ENCODE data around the gene USP6NL. TPM values are rescaled to one million over a fixed set of nuclear protein-coding genes. Genes with fewer than 3 reads are reported as not detected.
A peak's percentile ranks its signal among the peaks of the same experiment; 100 is the strongest.

USP6NL gene
- total RNA-seq, 1 experiment from 2014 or later = 15.2 TPM

- Histone ChIP-seq H3K4me1 (no peaks in the 10 kb centered on the region), H3K27ac (no peak overlapping the region)
These were observed 53.5 kb downstream of the USP6NL start for GRCh38 chr10:11557967-11558366.

GRCh38 chr10:11557513-11557912 is 53.9 kb downstream of the USP6NL start:
- peaks cover 3% of the 10 kb centered on the region for H3K4me1 ChIP-seq
- H3K36me3 ChIP-seq = no peaks in the 10 kb centered on the region
- H3K4me3 ChIP-seq = no peak overlapping the region
- no peak for DNase-seq
- H3K27me3 ChIP-seq = no peaks in the 10 kb centered on the region
- no peak overlapping the region for H3K27ac ChIP-seq
- no peaks in the 10 kb centered on the region; the same call in 1 of the 2 replicates for H3K9me3 ChIP-seq (replicated peaks)

More at GRCh38 chr10:11557967-11558366, 53.5 kb downstream of the USP6NL start:
- H3K4me3 ChIP-seq = no peak overlapping the region
- DNase-seq = no peak
- no peaks in the 10 kb centered on the region; the same call in 1 of the 2 replicates for H3K9me3 ChIP-seq (replicated peaks)
- no peaks in the 10 kb centered on the region for H3K27me3 ChIP-seq
- no peaks in the 10 kb centered on the region for H3K36me3 ChIP-seq

DNA sequence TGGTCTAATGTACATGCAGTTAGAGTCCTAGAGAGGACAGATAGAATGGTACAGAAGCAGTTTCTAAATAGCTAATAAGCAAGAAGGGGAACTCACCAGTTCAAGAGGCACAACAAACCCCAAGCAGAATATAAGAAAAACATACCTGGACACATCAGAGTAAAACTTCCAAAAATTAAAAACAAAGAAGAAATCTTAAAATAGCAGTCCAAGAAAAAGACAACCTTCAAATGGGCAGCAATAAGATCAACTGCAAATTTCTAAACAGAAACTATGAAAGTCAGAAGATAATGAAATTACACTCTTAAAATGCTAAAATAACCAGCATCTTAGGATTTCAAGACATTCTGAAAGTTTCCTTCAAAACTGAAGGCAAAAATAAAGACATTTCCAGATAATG is 55.9 kb downstream of the USP6NL start:
- no peaks in the 10 kb centered on the region for H3K27me3 ChIP-seq
- peaks cover 15% of the 10 kb centered on the region for H3K4me1 ChIP-seq
- no peak overlapping the region for H3K4me3 ChIP-seq
- DNase-seq = no peak
- no peaks in the 10 kb centered on the region; the same call in 1 of the 2 replicates for H3K9me3 ChIP-seq (replicated peaks)
- no peaks in the 10 kb centered on the region for H3K36me3 ChIP-seq
- no peak overlapping the region for H3K27ac ChIP-seq

GRCh38 chr10:11553773-11554381 is 57.6 kb downstream of the USP6NL start:
- Histone ChIP-seq H3K4me1 (peaks cover 15% of the 10 kb centered on the region), H3K9me3 (replicated peaks) (no peaks in the 10 kb centered on the region; the same call in 1 of the 2 replicates), H3K4me3 (no peak overlapping the region), H3K27ac (no peak overlapping the region), H3K27me3 (no peaks in the 10 kb centered on the region), H3K36me3 (no peaks in the 10 kb centered on the region)
- no peak for DNase-seq

- no peaks in the 10 kb centered on the region for H3K9me3 ChIP-seq (replicated peaks)
- H3K4me1 ChIP-seq = peaks cover 15% of the 10 kb centered on the region
- no peaks in the 10 kb centered on the region for H3K27me3 ChIP-seq
- H3K4me3 ChIP-seq = no peak overlapping the region
- H3K36me3 ChIP-seq = no peaks in the 10 kb centered on the region
- peak in 1 of 2 experiments; percentile 40 for DNase-seq
- H3K27ac ChIP-seq = no peak overlapping the region
These were observed 59.4 kb downstream of the USP6NL start for GRCh38 chr10:11551916-11552602.

GRCh38 chr10:11551104-11551503 is 60.3 kb downstream of the USP6NL start:
- H3K27ac ChIP-seq = no peak overlapping the region
- H3K9me3 ChIP-seq (replicated peaks) = no peaks in the 10 kb centered on the region
- no peak for DNase-seq
- peaks cover 19% of the 10 kb centered on the region for H3K4me1 ChIP-seq
- H3K4me3 ChIP-seq = no peak overlapping the region
- H3K27me3 ChIP-seq = no peaks in the 10 kb centered on the region
- no peaks in the 10 kb centered on the region for H3K36me3 ChIP-seq

- DNase-seq = no peak
- Histone ChIP-seq H3K4me1 (peaks cover 19% of the 10 kb centered on the region), H3K4me3 (no peak overlapping the region), H3K9me3 (replicated peaks) (no peaks in the 10 kb centered on the region), H3K27me3 (no peaks in the 10 kb centered on the region), H3K36me3 (no peaks in the 10 kb centered on the region), H3K27ac (no peak overlapping the region)
These were observed 62.7 kb downstream of the USP6NL start for GRCh38 chr10:11548768-11549099.

GRCh38 chr10:11548065-11548767 is 63.2 kb downstream of the USP6NL start:
- peaks cover 19% of the 10 kb centered on the region for H3K4me1 ChIP-seq
- H3K36me3 ChIP-seq = no peaks in the 10 kb centered on the region
- no peaks in the 10 kb centered on the region for H3K9me3 ChIP-seq (replicated peaks)
- no peaks in the 10 kb centered on the region for H3K27me3 ChIP-seq
- no peak overlapping the region for H3K4me3 ChIP-seq
- DNase-seq = peak in 1 of 2 experiments; percentile 11
- H3K27ac ChIP-seq = no peak overlapping the region

- Histone ChIP-seq H3K4me1 (peaks cover 9% of the 10 kb centered on the region; the same call in 1 of the 2 replicates), H3K27me3 (no peaks in the 10 kb centered on the region), H3K4me3 (no peak overlapping the region), H3K9me3 (replicated peaks) (no peaks in the 10 kb centered on the region), H3K36me3 (no peaks in the 10 kb centered on the region), H3K27ac (no peak overlapping the region)
- no peak for DNase-seq
These were observed 64.9 kb downstream of the USP6NL start for GRCh38 chr10:11546581-11546980.

- H3K4me3 ChIP-seq = no peak overlapping the region
- no peaks in the 10 kb centered on the region for H3K36me3 ChIP-seq
- no peaks in the 10 kb centered on the region for H3K9me3 ChIP-seq (replicated peaks)
- H3K27me3 ChIP-seq = no peaks in the 10 kb centered on the region
- no peaks in the 10 kb centered on the region for H3K4me1 ChIP-seq
- DNase-seq = no peak
- H3K27ac ChIP-seq = no peak overlapping the region
These were observed 70.2 kb downstream of the USP6NL start for GRCh38 chr10:11541296-11541695.

GRCh38 chr10:11539191-11539868 is 72.1 kb downstream of the USP6NL start:
- H3K4me1 ChIP-seq = no peaks in the 10 kb centered on the region
- H3K27me3 ChIP-seq = no peaks in the 10 kb centered on the region
- H3K9me3 ChIP-seq (replicated peaks) = no peaks in the 10 kb centered on the region
- no peak overlapping the region for H3K27ac ChIP-seq
- DNase-seq = no peak
- H3K4me3 ChIP-seq = no peak overlapping the region
- no peaks in the 10 kb centered on the region for H3K36me3 ChIP-seq

DNA sequence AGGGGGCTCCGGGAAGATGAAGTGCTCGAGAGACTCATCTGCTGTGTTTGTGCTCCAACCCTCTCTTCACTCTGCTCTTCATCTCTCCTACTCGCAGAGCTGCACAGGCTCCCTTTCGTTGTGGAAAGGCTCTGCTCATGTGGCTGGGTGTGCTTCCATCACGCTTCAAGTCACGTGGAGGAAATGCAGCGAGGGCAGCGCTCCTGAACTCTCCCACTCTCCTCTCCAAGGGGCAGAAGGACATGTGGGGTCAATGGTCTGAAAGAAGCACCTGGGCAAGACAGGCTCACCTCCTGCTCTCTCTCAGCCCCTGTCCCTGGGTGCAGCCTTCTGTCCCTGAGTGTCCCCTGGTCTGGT is 72.6 kb downstream of the USP6NL start:
- Histone ChIP-seq H3K9me3 (replicated peaks) (no peaks in the 10 kb centered on the region), H3K4me1 (no peaks in the 10 kb centered on the region), H3K27me3 (no peaks in the 10 kb centered on the region), H3K4me3 (no peak overlapping the region), H3K36me3 (no peaks in the 10 kb centered on the region), H3K27ac (no peak overlapping the region)
- DNase-seq = no peak

- Histone ChIP-seq H3K4me3 (no peak overlapping the region), H3K27ac (no peak overlapping the region), H3K36me3 (no peaks in the 10 kb centered on the region), H3K27me3 (no peaks in the 10 kb centered on the region), H3K9me3 (replicated peaks) (no peaks in the 10 kb centered on the region), H3K4me1 (no peaks in the 10 kb centered on the region)
- no peak for DNase-seq
These were observed 75.2 kb downstream of the USP6NL start for GRCh38 chr10:11536228-11536627.

GRCh38 chr10:11535346-11535959 is 76.0 kb downstream of the USP6NL start:
- H3K27ac ChIP-seq = no peak overlapping the region
- no peaks in the 10 kb centered on the region for H3K27me3 ChIP-seq
- DNase-seq = no peak
- H3K4me1 ChIP-seq = peaks cover 6% of the 10 kb centered on the region
- H3K9me3 ChIP-seq (replicated peaks) = no peaks in the 10 kb centered on the region
- no peak overlapping the region for H3K4me3 ChIP-seq
- H3K36me3 ChIP-seq = no peaks in the 10 kb centered on the region

Measured in SJCRH30 (cell line).